LoVo (cell line): ENCODE results near the gene ATXN7L3.
"Not testable (repeated sequence)": the region's sequence is repeated elsewhere in the genome, so short reads cannot be mapped to it uniquely, and the experiment has no call there.

ENCODE experiments used
- DNase-seq: peaks from one replicate; pipeline ENCODE4 v3.0.0-alpha.2; 2016; ENCODE audit warnings: low spot score

The ATXN7L3 gene

GRCh38 chr17:44174427-44174826, 25.3 kb downstream of the ATXN7L3 start:
- DNase-seq, result no peak

- DNase-seq, result no peak
Measured at GRCh38 chr17:44171931-44172455, 27.7 kb downstream of the ATXN7L3 start.

- no peak for DNase-seq
Measured at GRCh38 chr17:44170499-44171201, 29.0 kb downstream of the ATXN7L3 start, which contains the start of gene ASB16. TSS of gene ASB16 (plus strand) at chr17:44170704. CDS start at chr17:44170790, 86 bp downstream.

- no peak for DNase-seq
Measured at GRCh38 chr17:44170135-44170498, 29.6 kb downstream of the ATXN7L3 start.

GRCh38 chr17:44167181-44167861, 32.4 kb downstream of the ATXN7L3 start:
- DNase-seq, result no peak

GRCh38 chr17:44164476-44164875, 35.2 kb downstream of the ATXN7L3 start:
- DNase-seq, result no peak

GRCh38 chr17:44159519-44160210, 40.0 kb downstream of the ATXN7L3 start:
- no peak for DNase-seq

- DNase-seq, result no peak
Measured at GRCh38 chr17:44155488-44155887, 44.2 kb downstream of the ATXN7L3 start.

GRCh38 chr17:44152875-44153274, 46.8 kb downstream of the ATXN7L3 start:
- no peak for DNase-seq

- no peak for DNase-seq
Measured at GRCh38 chr17:44149750-44150329, 49.8 kb downstream of the ATXN7L3 start.

GRCh38 chr17:44149066-44149465, 50.6 kb downstream of the ATXN7L3 start:
- DNase-seq, result not testable (repeated sequence)

GRCh38 chr17:44147812-44148211, 51.9 kb downstream of the ATXN7L3 start:
- DNase-seq, result no peak

GRCh38 chr17:44146375-44147346, 53.0 kb downstream of the ATXN7L3 start:
- DNase-seq, result no peak

GRCh38 chr17:44144966-44145739, 54.5 kb downstream of the ATXN7L3 start:
- DNase-seq, result no peak

GRCh38 chr17:44143921-44144320, 55.8 kb downstream of the ATXN7L3 start:
- not testable (repeated sequence) for DNase-seq
